Left lobe of liver (tissue), 2 donors: Measurements from ENCODE around the gene EXOC6B. TPM values are rescaled to one million over a fixed set of nuclear protein-coding genes. Genes with fewer than 3 reads are reported as not detected.

Experiments
- ATAC-seq: fragments of 200-7000 bp; cut with Tn5 transposase; one replicate; pipeline ENCODE4 v1.9.1; 2020; ENCODE audit warnings: mild to moderate bottlenecking, moderate library complexity
- DNase-seq: peaks from one replicate; pipeline ENCODE4 v3.0.0-alpha.2; 2020; ENCODE audit warnings: low spot score
- total RNA-seq: library from RNA; stranded (reverse); gene quantifications from one replicate; pipeline ENCODE4 v1.2.1, GENCODE V29; 2021
- donor health status: DM: no; HTN: no; CAD: no; lungs with moderate emphysema.
- donor health status: DM: no; HTN: yes; CAD: no.

Gene EXOC6B
- total RNA-seq, 1 donor from 2014 or later = 9.1 TPM

DNA sequence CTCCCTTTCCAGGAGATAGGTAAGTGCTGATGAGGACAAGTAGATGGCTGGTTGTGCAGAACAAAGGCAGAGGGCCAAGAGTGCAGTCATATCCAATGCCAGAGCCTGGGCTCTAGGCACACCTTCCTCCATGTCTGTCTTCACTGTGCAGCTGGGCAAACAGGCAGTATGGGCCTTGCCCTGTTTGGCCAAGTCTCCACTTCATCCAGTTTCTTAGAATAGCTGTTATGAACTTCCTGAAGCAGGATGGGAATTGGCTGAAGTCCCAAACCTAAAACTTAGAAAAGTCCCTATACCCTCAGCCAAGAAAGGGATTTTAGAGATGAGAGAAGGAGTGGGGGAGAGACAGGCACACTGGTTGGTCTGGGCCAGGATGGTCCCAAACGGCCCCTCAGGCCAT is 640.6 kb downstream of the EXOC6B start:
- ATAC-seq (no peak), DNase-seq (no peak)

DNA sequence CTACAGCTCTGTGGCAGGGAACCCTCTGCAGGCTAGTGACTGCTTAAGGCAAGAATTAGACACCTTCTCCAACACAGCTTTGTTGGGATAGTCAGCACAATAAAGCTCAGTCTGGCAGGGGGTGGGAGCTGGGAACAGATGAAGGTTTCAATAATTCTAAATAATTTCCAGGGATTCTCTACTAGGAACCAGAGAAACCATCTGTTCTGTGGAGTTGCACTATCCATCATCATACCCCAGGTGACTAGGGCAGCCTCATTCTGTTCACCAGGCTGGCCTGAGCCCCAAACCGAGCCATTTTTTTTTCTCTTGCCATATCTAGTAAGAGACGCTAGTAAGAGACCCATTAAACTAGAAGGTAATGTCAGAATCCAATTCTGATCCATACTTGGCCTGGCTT is 642.4 kb downstream of the EXOC6B start:
- DNase-seq = no peak
- ATAC-seq = no peak

DNA sequence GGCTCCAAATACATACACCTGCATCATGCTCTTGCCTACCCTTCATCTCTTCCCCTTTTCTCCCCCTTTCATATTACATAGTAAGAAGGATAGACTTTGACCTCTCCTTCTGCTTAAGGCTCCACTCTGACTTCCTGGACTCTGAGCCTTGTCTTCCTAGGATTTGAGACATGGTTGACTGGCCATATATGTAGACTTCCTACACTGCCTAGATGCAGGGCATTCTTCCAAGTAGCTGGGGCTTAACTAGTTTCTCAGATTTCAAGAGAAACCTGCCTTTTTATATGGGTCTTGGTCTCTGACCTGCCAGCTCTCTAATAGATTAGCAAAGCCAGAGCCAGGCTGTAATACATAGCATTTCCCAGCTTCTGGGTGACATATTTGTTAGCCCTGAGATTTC is 642.8 kb downstream of the EXOC6B start:
- DNase-seq (no peak), ATAC-seq (no peak)

DNA sequence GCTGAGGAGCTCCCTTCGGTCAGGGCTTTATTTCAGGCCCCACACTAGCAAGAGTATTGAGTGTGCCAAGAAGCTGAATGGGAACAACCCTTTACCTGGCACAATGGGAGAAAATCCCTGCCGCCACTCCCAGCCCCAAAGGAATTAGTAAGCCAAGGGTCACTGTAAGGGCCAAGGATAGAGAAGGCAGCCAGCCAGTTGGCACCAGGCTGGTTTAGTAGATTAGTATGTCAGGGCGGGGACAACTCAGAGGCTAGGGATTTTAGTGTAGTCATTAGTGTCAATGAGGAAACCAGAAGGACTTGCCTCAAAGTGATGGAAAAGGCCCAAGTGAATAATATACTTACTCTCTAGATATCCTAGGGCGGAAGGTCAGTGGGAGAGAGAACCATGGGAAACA is 643.3 kb downstream of the EXOC6B start:
- ATAC-seq (peak; percentile 92), DNase-seq (peak; percentile 64)

DNA sequence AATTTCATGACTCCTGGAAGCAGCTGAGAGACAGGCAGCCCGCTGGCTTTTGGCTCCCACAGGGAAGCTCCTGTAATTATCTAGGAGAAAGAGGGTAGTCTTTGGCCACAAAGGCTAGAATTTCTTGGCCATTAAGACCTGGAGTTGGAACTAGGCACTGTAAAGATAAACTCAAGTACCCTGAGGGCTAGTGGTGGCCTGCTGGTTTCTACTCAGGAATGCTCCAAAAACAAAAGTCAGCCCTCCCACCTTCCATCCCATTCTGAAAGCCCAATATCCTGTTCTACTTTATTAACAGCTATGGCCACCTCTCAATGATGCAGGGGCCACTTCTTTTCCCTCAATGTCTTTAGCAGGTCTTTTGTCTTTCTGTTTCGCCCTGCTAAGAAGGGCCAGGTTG is 644.2 kb downstream of the EXOC6B start:
- DNase-seq (no peak), ATAC-seq (no peak)

DNA sequence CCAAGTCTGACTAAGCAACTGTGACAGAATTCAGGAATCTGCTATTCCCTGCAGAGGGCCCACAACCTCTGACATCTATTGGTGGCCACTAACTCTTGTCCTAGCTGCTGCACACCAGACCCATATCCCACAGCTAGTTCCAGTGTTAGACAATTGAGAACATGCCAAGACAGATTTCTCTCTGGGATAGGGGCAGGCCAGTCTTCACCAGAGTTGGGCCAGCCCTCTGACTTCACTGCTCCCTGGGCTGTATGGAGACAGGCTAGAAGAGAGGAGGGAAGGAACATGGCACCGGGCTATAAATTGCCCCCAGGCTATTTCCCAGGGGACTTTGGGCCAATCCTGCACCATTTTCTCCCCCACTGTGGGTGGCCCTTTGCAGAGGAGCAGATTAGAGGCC is 645.5 kb downstream of the EXOC6B start:
- ATAC-seq (no peak), DNase-seq (no peak)

DNA sequence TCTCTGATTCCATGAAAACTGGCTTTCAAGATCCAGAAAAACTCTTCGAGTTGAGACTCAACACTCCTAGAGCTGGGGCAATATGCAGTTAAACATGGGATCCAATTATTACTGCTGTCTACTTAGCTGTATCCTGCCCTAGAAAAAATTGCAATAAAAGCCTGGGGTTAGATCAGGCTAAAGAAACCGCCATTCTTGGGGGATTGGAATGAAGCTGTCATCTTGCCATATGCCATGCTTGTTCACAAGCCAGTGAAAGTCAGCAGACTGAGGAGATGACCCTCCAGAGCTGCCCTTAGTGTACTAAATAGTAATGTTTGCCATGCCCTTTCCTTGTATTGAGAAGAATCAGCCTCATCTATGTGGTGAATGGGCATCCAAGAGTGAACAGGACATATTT is 647.3 kb downstream of the EXOC6B start:
- ATAC-seq (no peak), DNase-seq (no peak)

DNA sequence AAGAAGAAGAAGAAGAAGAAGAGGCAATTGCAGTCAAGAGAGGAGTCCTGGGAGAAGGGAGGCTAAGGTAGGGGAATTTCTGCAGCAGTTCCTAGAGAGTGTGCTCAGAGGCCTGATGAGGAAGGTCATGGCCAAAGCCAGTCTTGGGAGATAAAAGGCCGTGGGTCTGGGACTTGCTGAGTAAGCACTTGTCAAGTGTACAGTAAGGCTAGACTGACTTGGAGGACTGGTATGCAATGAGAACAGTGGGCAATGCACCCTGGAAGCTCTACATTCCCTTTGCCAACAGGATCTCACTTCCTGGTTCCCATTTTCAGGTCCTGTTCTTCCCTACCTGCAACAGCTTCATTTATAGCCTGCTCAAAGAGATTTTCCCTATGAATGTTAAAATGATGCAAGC is 649.6 kb downstream of the EXOC6B start:
- ATAC-seq (no peak), DNase-seq (no peak)

DNA sequence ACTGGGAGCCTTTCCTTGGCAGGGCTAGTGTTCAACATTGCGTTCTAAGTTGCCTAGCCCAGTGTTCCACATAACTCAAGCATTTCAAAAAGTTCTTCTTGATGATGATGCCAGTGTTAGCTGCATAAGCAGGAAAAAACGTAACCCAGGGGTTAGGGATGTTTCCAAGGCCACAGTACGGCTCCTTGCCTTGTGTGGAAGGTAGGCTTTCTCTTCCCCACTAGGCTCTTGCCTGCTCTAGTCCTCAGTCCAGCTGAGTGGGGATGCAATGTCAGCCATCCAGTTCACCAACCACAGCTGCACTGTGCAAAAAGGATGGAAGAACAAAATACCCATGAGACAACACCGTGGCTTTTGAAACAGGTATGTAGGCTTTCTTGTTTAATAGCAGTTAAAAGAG is 650.2 kb downstream of the EXOC6B start:
- DNase-seq (no peak), ATAC-seq (no peak)

DNA sequence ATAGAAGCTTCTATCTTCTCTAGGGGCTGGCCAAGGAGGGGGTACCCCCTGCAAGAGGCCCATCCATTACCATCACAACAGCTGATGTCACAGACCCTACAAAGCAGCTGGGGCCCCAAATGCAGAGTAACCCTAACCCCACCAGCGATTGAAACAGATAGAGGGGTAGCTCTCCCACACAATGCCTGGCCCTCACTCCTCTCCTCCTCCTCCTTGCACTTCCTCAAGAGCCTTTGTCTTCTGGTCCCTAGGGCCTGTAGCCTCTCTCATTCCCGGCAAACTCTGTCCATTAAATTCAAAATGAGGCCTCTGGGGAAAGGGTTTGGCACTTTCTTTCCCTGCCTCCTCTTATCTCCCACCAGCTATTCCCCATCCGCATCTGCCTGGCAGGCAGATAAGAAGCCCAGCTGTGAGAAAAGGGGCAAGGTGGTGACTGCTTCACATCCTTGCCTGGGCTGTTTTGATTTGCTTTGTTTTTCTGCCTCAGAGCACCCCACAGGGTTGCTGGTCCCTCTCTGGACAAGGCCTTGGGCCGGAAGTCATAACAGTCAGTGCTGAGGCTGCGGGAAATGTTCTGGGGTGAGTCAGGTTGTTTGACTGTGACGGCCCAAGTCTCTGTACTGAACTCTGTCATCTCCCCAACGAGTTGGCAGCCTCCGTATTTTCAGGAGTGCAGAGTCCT is 652.1 kb downstream of the EXOC6B start:
- DNase-seq (no peak), ATAC-seq (no peak)

DNA sequence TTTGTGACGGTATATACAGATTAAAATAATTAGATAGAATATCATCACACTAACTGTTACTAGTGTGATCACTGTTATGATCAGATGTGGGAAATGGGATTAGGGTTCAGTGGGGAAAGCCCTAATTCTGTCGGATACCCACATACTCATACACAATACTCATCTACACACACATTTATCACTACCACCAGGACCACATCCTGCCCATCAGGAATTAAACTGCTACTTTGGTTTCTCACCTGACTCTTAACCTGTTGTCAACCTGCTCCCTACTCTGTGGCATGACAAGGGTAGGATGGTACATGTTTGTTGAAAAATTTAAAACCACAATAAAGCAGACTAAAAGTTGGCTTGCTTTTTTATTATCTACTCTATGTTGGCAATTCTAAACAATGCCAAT is 653.4 kb downstream of the EXOC6B start:
- DNase-seq (no peak), ATAC-seq (no peak)

DNA sequence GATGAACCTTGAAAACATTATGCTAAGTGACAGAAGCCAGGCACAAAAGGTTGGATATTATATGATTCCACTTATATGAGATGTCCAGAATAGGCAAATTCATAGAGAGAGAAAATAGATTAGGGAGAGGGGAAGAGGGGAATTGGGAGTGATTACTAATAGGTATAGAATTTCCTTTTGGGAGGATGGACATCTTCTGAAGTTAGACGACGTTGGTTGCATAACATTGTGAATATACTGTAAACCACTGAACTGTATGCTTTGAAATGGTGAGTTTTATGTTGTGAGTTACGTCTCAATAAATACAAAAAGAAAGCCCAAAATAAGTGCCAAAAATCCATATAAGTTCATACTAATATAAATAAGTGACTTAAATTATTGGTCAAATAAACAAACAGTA is 659.6 kb downstream of the EXOC6B start:
- ATAC-seq (no peak), DNase-seq (no peak)

DNA sequence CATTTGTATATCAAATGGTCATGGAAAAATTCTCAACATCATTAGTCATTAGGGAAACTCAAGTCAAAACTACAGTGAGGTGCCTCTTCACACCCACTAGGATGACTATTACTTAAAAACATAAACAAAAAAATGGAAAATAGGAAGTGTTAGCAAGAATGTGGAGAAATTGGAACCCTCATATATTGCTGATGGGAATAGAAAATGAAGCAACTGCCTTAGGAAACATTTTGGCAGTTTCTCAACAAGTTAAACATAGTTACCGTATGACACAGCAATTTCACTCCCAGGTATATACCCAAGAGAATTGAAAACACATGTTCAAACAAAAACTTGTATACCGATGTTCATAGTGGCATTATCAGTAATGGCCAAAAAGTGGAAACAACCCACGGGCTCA is 660.0 kb downstream of the EXOC6B start:
- DNase-seq (no peak), ATAC-seq (no peak)

DNA sequence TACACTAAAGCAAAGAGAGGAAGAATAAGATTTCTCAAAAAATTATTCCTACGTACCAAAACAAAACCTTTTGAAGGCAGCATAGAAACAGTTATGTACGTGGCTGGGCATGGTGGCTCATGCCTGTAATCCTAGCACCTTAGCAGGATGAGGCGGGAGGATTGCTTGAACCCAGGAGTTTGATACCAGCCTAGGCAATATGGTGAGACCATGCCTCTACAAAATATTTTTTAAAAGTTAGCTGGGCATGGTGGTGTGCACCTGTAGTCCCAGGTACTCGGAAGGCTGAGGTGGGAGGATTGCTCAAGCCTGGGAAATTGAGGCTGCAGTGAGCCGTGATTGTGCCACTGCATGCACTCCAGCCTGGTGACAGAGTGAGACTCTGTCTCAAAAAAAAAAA is 663.3 kb downstream of the EXOC6B start:
- ATAC-seq (no peak), DNase-seq (no peak)

DNA sequence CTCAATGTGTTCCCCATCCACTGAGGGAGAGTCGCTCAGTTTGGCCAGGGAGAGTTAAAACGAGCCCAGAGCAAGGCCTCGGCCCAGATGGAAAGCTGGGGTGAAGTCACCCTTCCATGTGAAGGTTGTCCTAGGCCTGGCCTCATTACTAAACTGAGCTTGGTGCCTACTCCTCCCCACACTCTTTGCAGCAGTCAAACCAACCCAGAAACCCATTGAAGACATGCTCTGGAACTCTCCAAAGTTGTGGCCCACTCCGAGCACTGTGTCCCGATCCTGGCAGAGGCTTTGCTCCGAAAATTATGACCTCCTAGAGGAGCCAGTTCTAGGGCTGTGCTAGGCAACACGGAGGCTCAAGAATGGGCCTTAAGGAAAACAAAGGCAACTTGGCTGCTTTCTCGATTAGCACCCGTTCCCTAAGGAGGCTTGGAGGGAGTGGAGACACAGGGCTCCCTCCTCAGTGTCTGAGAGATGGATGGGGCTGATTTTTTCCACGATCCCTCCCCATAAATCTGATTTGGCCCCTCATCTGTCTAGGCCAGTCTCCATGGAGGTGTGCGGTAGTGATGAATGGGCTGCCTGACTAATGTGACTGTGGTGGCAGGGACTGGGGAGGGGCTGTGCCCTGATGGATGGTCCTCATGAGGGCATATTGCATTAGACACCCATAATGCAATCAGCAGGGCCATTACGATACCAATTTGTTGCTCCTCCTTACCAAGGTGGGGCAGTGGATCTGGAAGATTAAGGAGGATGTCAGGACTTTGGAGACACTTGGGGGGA is 666.4 kb downstream of the EXOC6B start:
- no peak for ATAC-seq
- no peak for DNase-seq

DNA sequence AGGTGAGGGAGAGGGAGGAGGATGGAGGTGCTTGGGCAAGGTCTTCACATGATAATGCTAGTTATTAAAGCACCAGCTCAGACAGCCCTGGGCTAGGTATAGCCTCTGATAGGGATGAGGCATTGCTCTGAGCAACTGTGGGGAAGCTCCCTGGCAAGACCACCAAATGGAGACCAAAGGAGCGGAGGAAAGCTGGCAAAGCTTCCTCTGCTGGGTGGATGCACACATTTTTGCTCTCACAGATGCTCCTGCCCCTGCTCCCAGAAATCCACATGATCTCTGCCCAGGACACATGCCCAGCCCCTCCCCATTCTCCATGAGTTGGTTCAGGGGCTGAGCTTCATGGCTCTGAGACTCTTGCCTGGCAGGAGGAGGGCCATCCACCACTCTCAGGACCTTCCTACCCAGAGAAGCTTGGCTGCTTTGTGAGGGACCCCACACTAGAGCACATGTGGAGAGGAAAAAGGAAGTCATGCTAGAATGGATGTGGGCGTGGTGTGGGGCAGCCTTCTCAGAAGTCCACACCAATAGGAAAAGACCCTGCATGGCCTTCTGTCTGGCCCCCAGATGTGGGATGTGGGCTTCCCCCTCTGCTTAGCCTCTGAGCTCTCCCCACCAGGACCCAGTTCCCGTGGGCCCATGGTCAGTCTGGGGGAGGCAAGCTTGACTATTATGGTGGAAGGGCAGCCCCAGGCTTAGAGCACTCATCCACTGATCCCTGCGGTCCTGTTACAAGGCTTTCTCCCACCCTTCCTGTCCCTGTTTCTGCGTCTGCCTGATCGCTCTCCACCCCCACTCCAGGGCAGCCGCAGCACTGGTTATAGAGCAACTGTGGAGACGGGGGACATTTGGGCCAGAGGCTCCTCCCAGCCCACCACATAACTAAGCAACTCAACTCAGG is 667.7 kb downstream of the EXOC6B start:
- DNase-seq (no peak), ATAC-seq (no peak)

DNA sequence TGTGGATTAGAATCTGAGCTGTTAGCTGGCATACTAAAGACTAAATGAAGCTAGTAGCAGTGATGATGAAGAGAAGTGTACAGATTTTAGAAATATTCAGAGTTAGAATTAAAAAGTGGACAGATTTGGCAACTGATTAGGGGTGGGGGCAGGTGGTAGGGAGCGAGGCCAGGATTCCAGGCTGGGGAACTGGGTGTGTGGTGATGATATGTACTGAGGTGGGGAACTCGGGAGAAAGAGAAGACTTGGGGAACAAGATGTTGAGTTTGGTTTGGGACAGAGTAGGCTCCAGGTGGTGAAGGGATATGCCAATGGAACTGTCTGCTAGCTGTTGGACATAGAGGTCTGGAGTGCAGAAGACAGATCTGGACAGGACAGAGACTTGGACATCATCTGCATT is 669.0 kb downstream of the EXOC6B start:
- DNase-seq = no peak
- ATAC-seq = no peak

DNA sequence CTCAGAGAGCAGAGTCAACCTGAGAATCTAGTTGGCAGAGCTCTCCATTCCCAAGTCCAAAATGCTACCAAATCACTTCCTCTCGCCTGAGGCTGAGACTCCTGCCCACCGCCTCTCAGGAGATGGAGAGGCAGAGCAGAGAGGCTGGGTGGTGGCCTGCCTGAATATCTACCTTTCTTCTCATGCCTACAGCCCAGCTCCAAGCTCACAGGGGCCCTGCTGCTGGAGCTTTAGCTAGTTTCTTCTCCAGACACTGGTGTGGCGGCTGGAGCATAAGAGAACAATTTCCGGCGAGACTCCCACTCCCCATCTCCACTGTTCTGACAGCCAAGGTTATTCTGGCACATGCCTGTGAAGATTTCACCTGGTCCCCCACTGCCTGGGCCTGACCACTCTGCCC is 670.1 kb downstream of the EXOC6B start:
- ATAC-seq = no peak
- DNase-seq = no peak

DNA sequence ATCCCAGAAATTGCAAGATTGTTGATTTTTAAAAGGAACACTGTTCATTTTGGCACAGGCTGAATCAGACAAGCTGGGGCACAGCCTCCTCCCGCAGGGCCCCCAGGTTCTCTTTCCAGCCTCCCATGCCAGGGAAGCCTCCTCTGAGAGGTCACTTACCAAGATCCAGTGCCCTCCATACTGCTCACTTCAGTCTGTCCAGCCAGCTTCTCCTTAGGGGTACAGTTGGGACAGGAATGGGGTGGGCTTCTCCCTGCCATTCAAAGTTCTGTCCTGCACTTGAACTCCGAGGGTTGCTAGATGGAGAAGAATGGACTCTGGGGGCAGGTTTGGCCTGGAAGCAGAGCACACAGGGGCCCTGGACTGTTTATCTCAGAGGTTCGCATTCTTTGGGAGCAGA is 670.7 kb downstream of the EXOC6B start:
- no peak for DNase-seq
- ATAC-seq = no peak

DNA sequence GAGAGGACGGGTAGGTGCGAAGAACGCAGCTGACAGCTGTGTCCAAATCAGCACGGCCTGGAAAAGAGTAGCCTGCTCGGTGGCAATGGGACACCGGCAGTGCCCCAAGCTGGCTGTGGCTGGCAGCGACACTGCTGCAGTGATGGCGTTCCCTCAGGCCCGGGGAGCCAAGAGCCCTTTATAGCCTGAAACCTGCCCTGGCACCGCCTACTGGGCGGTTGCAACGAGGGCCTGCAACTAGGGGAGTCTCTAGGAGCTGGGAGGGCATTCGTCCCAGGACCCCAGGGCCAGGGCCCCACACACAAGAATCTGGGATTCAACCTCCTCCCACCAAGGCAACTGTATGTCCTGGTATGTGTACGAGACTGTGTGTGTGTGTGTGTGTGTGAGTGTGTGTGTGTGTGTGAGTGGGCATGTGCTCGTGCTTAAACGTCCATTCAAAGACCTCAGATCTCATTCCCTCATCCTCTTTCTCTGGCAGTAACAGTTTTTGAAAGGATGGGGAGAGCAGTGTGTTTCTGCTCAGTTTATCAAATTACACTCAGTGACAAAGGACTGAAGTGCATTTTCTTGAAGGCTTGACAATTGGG is 671.4 kb downstream of the EXOC6B start:
- ATAC-seq (no peak), DNase-seq (no peak)

DNA sequence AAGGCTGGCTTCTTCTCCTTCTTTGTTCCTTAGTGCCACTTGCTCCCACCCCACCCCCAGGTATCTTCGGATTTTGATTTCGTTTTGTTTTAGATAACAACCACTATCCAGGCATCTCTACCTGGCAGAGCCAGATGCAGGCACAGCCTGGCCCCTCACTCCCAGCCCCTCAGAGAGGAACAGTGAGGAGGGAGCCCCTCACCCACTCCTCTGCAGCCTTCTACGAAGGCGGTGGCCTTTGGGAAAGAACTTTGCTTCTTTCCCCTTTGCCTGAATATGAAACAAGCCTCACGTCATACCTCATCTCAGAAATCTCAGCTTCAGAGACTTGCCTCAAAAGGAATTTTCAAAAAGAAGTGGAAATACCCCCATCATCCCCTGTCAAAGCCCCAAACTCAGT is 671.9 kb downstream of the EXOC6B start:
- ATAC-seq = no peak

More for the DNA sequence above, 671.9 kb downstream of the EXOC6B start:
- no peak for DNase-seq
